ENCODE results near the gene TP53INP2.
A peak's percentile ranks its signal among the peaks of the same experiment; 100 is the strongest.

DNA sequence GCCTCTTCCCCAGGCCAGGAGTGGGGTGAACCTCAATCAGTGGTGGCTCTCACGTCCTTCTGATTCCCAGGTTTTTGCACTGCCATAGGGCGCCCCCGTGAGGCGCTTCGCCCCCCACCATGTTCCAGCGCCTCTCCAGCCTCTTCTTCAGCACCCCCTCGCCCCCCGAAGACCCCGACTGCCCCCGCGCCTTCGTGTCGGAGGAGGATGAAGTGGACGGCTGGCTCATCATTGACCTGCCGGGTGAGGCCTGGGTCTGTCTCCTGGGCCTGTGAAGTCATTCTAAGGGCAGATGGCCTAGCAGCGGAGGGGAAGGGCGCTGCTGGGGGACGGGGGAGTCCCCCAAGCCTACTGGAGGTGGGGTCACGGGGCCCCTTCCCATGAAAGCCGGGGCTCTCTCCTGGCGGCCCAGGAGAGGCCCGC is 4.5 kb downstream of the TP53INP2 start:
- no peak for TF ChIP-seq POLR2A (IDR thresholded peaks at IDR 0.05)
- TF ChIP-seq CTCF (IDR thresholded peaks at IDR 0.05) = peak; percentile 25 to 70 (median 56)

Measured in uterus (tissue), 2 donors.